A172 (cell line): ENCODE measurements around the gene CPNE5. TPM values are rescaled to one million over a fixed set of nuclear protein-coding genes. Genes with fewer than 3 reads are reported as not detected.

ENCODE experiments used
- total RNA-seq: library from RNA; depleted of rRNA; stranded (reverse); fragments of >200 nt; shearing (Covaris generic); gene quantifications from 2 replicates; pipeline ENCODE4 v1.2.3, GENCODE V29; 2014; rRNA removed

The CPNE5 gene
- total RNA-seq, 1 experiment from 2014 or later: not detected

Other genes starting within 250 kb of the CPNE5 start
- 238 and 255 TPM in 2 replicates for gene SRSF3, start 245.1 kb downstream of the CPNE5 start, total RNA-seq
- gene CDKN1A, start 160.7 kb downstream of the CPNE5 start, total RNA-seq: 207 TPM in 2 replicates
- not detected in 2 replicates for gene RAB44, start 141.6 kb downstream of the CPNE5 start, total RNA-seq
- gene PPIL1, start 35.4 kb upstream of the CPNE5 start, total RNA-seq: 64.3 and 71.7 TPM in 2 replicates
- gene C6orf89, start 46.5 kb upstream of the CPNE5 start, total RNA-seq: 36.8 TPM in 2 replicates
- gene PI16, start 115.3 kb upstream of the CPNE5 start, total RNA-seq: 0.74 TPM in 1 of 2 replicates, not detected in the other
- gene MTCH1, start 146.8 kb upstream of the CPNE5 start, total RNA-seq: 189 and 200 TPM in 2 replicates
- gene FGD2, start 166.2 kb upstream of the CPNE5 start, total RNA-seq: not detected in 2 replicates